K562 (cell line): ENCODE results near the gene FCRL3.

Source experiments
- ATF3 ChIP-seq, 2 experiments: fragments of 450-650 bp in 1 of 2; sonication (generic) in 1 of 2; formaldehyde crosslinking in 1 of 2; IDR thresholded peaks in 1 of 2; conservative IDR thresholded peaks in 1 of 2; 2 replicates each; pipeline versions ENCODE4 v1.6.1 to v1.8.1; 2016 to 2023; ENCODE audit warnings: mild to moderate bottlenecking in 2 of 2, moderate library complexity in 2 of 2, inconsistent platforms in 1 of 2, missing genetic modification reagents in 1 of 2
- MLX ChIP-seq, 2 experiments: fragments of 450-650 bp in 1 of 2; sonication (generic) in 1 of 2; formaldehyde crosslinking; conservative IDR thresholded peaks; 2 replicates each; pipeline versions ENCODE4 v1.4.0 to v1.8.1; 2020 to 2022; ENCODE audit warnings: mild to moderate bottlenecking in 1 of 2, missing genetic modification reagents in 1 of 2
- ZNF780A ChIP-seq: fragments of 250-450 bp; sonication (Bioruptor Pico); IDR thresholded peaks from 2 replicates; pipeline ENCODE4 v1.5.0; 2021; ENCODE audit warnings: mild to moderate bottlenecking

GRCh38 chr1:157678721-157679120, 21.8 kb downstream of the FCRL3 start:
- TF ChIP-seq MLX (CRISPR knock-in tag; conservative IDR thresholded peaks at IDR 0.05) (no peak), ZNF780A (CRISPR knock-in tag) (no peak), ATF3 (IDR thresholded peaks at IDR 0.05) (no peak), ATF3 (CRISPR knock-in tag; conservative IDR thresholded peaks at IDR 0.05) (no peak)
